HG02623 (cell line): ENCODE results near the gene KCNS1.

Source experiments
- ATAC-seq: cut with Tn5 transposase; IDR thresholded peaks from one replicate; pipeline ENCODE4 v1.9.1; 2021; ENCODE audit warnings: moderate library complexity; ENCODE audit not compliant: unreplicated experiment

KCNS1 gene

GRCh38 chr20:45052698-45053429 is 48.1 kb downstream of the KCNS1 start:
- ATAC-seq = no peak

GRCh38 chr20:45051204-45052060 is 49.5 kb downstream of the KCNS1 start:
- ATAC-seq = no peak

- no peak for ATAC-seq
Observed at GRCh38 chr20:45049904-45050471, 50.9 kb downstream of the KCNS1 start.

- ATAC-seq = no peak
Observed at GRCh38 chr20:45049438-45049837, 51.5 kb downstream of the KCNS1 start.

GRCh38 chr20:45047581-45048119 is 53.3 kb downstream of the KCNS1 start:
- ATAC-seq = no peak

- no peak for ATAC-seq
Observed at GRCh38 chr20:45044601-45045000, 56.3 kb downstream of the KCNS1 start.

GRCh38 chr20:45044084-45044573 is 56.8 kb downstream of the KCNS1 start:
- ATAC-seq = no peak

- ATAC-seq = no peak
Observed at GRCh38 chr20:45042978-45043377, 57.9 kb downstream of the KCNS1 start.
